Activated CD4-positive, alpha-beta T cell treated with anti-CD3 and anti-CD28 coated beads, Interleukin-2, Interleukin-4, amounts not matched to agents 100 ng/mL and 50 ng/mL, durations not matched to agents 16 hours and 8 hours (primary cell): ENCODE data around the gene GPR32.
"Not testable (repeated sequence)": the region's sequence is repeated elsewhere in the genome, so short reads cannot be mapped to it uniquely, and the experiment has no call there.

Source experiments
- DNase-seq: peaks from one replicate; pipeline ENCODE4 v3.0.0-alpha.2; 2020; ENCODE audit warnings: low spot score

The GPR32 gene

GRCh38 chr19:50770164-50770563, at the start of gene GPR32:
TSS of gene GPR32 (plus strand) at chr19:50770464. CDS start at chr19:50770601, 137 bp downstream.
- DNase-seq: not testable (repeated sequence)

GRCh38 chr19:50720921-50721381, 49.3 kb upstream of the GPR32 start:
- no peak for DNase-seq

- DNase-seq: no peak
Measured at GRCh38 chr19:50721441-50722137, 48.7 kb upstream of the GPR32 start.

- no peak for DNase-seq
Measured at GRCh38 chr19:50722201-50723013, 47.9 kb upstream of the GPR32 start.

GRCh38 chr19:50723069-50723468, 47.2 kb upstream of the GPR32 start, which contains the start of gene CLEC11A:
TSS of gene CLEC11A (plus strand) at chr19:50723364. CDS start at chr19:50723526, 162 bp downstream.
- DNase-seq: no peak

GRCh38 chr19:50723735-50724521, 46.3 kb upstream of the GPR32 start:
- DNase-seq: no peak

- DNase-seq: peak; percentile 99
Measured at GRCh38 chr19:50724522-50725217, 45.6 kb upstream of the GPR32 start.

- DNase-seq: no peak
Measured at GRCh38 chr19:50725218-50725910, 44.9 kb upstream of the GPR32 start.

GRCh38 chr19:50725911-50726230, 44.4 kb upstream of the GPR32 start:
- DNase-seq: no peak

GRCh38 chr19:50728084-50728737, 42.1 kb upstream of the GPR32 start:
- peak; percentile 83 for DNase-seq

GRCh38 chr19:50729894-50730293, 40.4 kb upstream of the GPR32 start:
- DNase-seq: peak; percentile 22

- DNase-seq: no peak
Measured at GRCh38 chr19:50735869-50736268, 34.4 kb upstream of the GPR32 start.

GRCh38 chr19:50736338-50736737, 33.9 kb upstream of the GPR32 start:
- DNase-seq: no peak

GRCh38 chr19:50739132-50739913, 30.9 kb upstream of the GPR32 start:
- DNase-seq: no peak

GRCh38 chr19:50739914-50740426, 30.3 kb upstream of the GPR32 start:
- DNase-seq: no peak

- DNase-seq: no peak
Measured at GRCh38 chr19:50741179-50741933, 28.9 kb upstream of the GPR32 start.

GRCh38 chr19:50743537-50743936, 26.7 kb upstream of the GPR32 start:
- no peak for DNase-seq

GRCh38 chr19:50745221-50745620, 25.0 kb upstream of the GPR32 start:
- no peak for DNase-seq

- not testable (repeated sequence) for DNase-seq
Measured at GRCh38 chr19:50747141-50747540, 23.1 kb upstream of the GPR32 start.
